B cell (primary cell): ENCODE data around the gene MTHFSD. TPM values are rescaled to one million over a fixed set of nuclear protein-coding genes. Genes with fewer than 3 reads are reported as not detected.
A peak's percentile ranks its signal among the peaks of the same experiment; 100 is the strongest.

ENCODE experiments used
- ATAC-seq: fragments of 200-7000 bp; cut with Tn5 transposase; one replicate; pipeline ENCODE4 v1.10.0; 2021; ENCODE audit warnings: low read depth, mild to moderate bottlenecking, moderate number of reproducible peaks, moderate library complexity
- CTCF ChIA-PET: fragments of 350-600 bp; sonication (Branson Sonifier 250); formaldehyde crosslinking; loops from one replicate; lab custom pipeline; 2021; ENCODE audit warnings: antibody characterized with exemption, inconsistent platforms; lab: Charles Lee
- POLR2A ChIA-PET: fragments of 350-600 bp; sonication (Branson Sonifier 250); formaldehyde crosslinking; loops from one replicate; lab custom pipeline; 2021; ENCODE audit warnings: antibody characterized with exemption; lab: Charles Lee
- DNase-seq: peaks from one replicate; pipeline ENCODE4 v3.0.0; 2013
- H2AFZ ChIP-seq: 2 replicates; pipeline ENCODE4 v1.6.1; 2012; ENCODE audit warnings: mild to moderate bottlenecking, low read depth, low read length; ENCODE audit not compliant: insufficient read depth, poor library complexity, severe bottlenecking
- H3K27ac ChIP-seq, 2 donors: 1 replicate in 1 of 2; 2 replicates in 1 of 2; pipeline ENCODE4 v1.5.1; 2012 to 2013; ENCODE audit warnings: low read length in 2 of 2, mild to moderate bottlenecking in 2 of 2, moderate library complexity in 1 of 2
- H3K27me3 ChIP-seq, 4 experiments: fragments of 200-600 bp in 1 of 4; sonication (generic) in 1 of 4; replicated peaks in 1 of 4; 1 replicate in 2 of 4; 2 replicates in 2 of 4; pipeline versions ENCODE4 v1.6.1 to v1.7.0; 2013 to 2016; ENCODE audit warnings: low read length in 3 of 4, mild to moderate bottlenecking in 2 of 4, mixed read lengths in 1 of 4, moderate library complexity in 1 of 4; ENCODE audit not compliant: insufficient read depth in 4 of 4, control insufficient read depth in 3 of 4; ENCODE audit errors: control extremely low read depth in 1 of 4
- H3K36me3 ChIP-seq, 2 experiments: replicated peaks in 1 of 2; 1 replicate in 1 of 2; 2 replicates in 1 of 2; pipeline versions ENCODE4 v1.6.1 to v1.7.1; 2013; ENCODE audit warnings: low read length in 1 of 2; ENCODE audit not compliant: insufficient read depth in 2 of 2, control insufficient read depth in 1 of 2; ENCODE audit errors: control extremely low read depth in 1 of 2, extremely low read depth in 1 of 2
- H3K4me1 ChIP-seq, 2 donors: fragments of 200-600 bp in 1 of 2; sonication (generic) in 1 of 2; 1 replicate in 1 of 2; 2 replicates in 1 of 2; pipeline versions ENCODE4 v1.5.1 to v1.6.1; 2013 to 2017; ENCODE audit warnings: low read length in 2 of 2; ENCODE audit not compliant: control insufficient read depth in 2 of 2, insufficient read depth in 2 of 2
- H3K4me2 ChIP-seq: replicated peaks from 2 replicates; pipeline ENCODE3; 2012; ENCODE audit warnings: mild to moderate bottlenecking, low read depth, low read length; ENCODE audit not compliant: poor library complexity, severe bottlenecking
- H3K4me3 ChIP-seq, 5 experiments: fragments of 200-600 bp in 1 of 5; sonication (generic) in 1 of 5; 1 replicate in 3 of 5; 2 replicates in 2 of 5; pipeline versions ENCODE4 v1.5.1 to v1.7.0; 2011 to 2016; ENCODE audit warnings: low read length in 4 of 5, mild to moderate bottlenecking in 4 of 5, low read depth in 2 of 5, control low read depth in 1 of 5, moderate library complexity in 1 of 5; ENCODE audit not compliant: insufficient read depth in 1 of 5; ENCODE audit errors: control extremely low read depth in 1 of 5, extremely low read depth in 1 of 5
- H3K79me2 ChIP-seq: fragments of 200-600 bp; sonication (generic); one replicate; pipeline ENCODE4 v1.6.0; 2016; ENCODE audit warnings: low read length; ENCODE audit not compliant: control insufficient read depth, insufficient read depth
- H3K9ac ChIP-seq: fragments of 200-600 bp; sonication (generic); 2 replicates; pipeline ENCODE4 v1.6.1; 2017; ENCODE audit warnings: mild to moderate bottlenecking, low read length, moderate library complexity
- H3K9me3 ChIP-seq, 3 donors: one replicate each; pipeline versions ENCODE4 v1.6.1 to v1.7.1; 2013; ENCODE audit warnings: low read length in 2 of 3; ENCODE audit not compliant: control insufficient read depth in 2 of 3, insufficient read depth in 1 of 3; ENCODE audit errors: control extremely low read depth in 1 of 3
- H4K20me1 ChIP-seq: 2 replicates; pipeline ENCODE4 v1.6.0; 2012; ENCODE audit warnings: mild to moderate bottlenecking, low read length; ENCODE audit not compliant: insufficient read depth, control insufficient read depth, poor library complexity, severe bottlenecking
- H3K27ac Mint-ChIP-seq: one replicate; pipeline ENCODE4 v1.8.0; 2021; ENCODE audit warnings: mixed read lengths
- H3K27me3 Mint-ChIP-seq: one replicate; pipeline ENCODE4 v1.8.0; 2021; ENCODE audit warnings: mixed read lengths
- H3K4me1 Mint-ChIP-seq: one replicate; pipeline ENCODE4 v1.8.0; 2021; ENCODE audit warnings: mixed read lengths
- H3K4me3 Mint-ChIP-seq: one replicate; pipeline ENCODE4 v1.8.0; 2021; ENCODE audit warnings: mixed read lengths
- H3K9me3 Mint-ChIP-seq: one replicate; pipeline ENCODE4 v1.8.0; 2022; ENCODE audit warnings: mixed read lengths; ENCODE audit not compliant: insufficient read depth
- CTCF ChIP-seq: fragments of 200-600 bp; IDR thresholded peaks from one replicate; pipeline ENCODE4 v1.8.0; 2022; ENCODE audit warnings: antibody characterized with exemption, mild to moderate bottlenecking
- EZH2 ChIP-seq: IDR thresholded peaks from 2 replicates; pipeline ENCODE4 v1.6.1; 2012; ENCODE audit warnings: borderline replicate concordance, low read depth, mild to moderate bottlenecking, moderate library complexity, low read length; ENCODE audit not compliant: insufficient read depth, poor library complexity, severe bottlenecking
- WGBS: methylation state at CpG from one replicate; pipeline ENCODE4 v1.1.5; 2013; ENCODE audit warnings: missing lambda C conversion rate; ENCODE audit not compliant: insufficient coverage; 5-methylcytosine and 5-hydroxymethylcytosine counted together
- intact Hi-C: fragments of 100-400 bp; cut with micrococcal nuclease; formaldehyde crosslinking; loops from one replicate; pipeline ENCODE4 v1.10.0; 2022
- polyA plus RNA-seq: library from polyadenylated mRNA; depleted of rRNA; stranded (reverse); fragments of >200 nt; gene quantifications from 2 replicates; pipeline ENCODE4 v1.2.3, GENCODE V29; 2012
- total RNA-seq, 2 donors: library from RNA; stranded (reverse); fragments of 120-200 nt in 1 of 2; gene quantifications; 1 replicate in 1 of 2; 2 replicates in 1 of 2; pipeline versions ENCODE4 v1.2.3 to v1.2.4, GENCODE V29; 2013 to 2022

Gene MTHFSD
- total and polyA plus RNA-seq, 2 donors (not counting 1 experiment from before 2014, with no cell fraction given), result 21.5 to 42.0 TPM

- intact Hi-C loops, result no loop called here
- ATAC-seq, result peak; percentile 39
- H3K27ac Mint-ChIP-seq, result no peak overlapping the region
Measured at GRCh38 chr16:86517652-86518258, 37.3 kb downstream of the MTHFSD start.

More at GRCh38 chr16:86517652-86518258, 37.3 kb downstream of the MTHFSD start:
- H3K27me3 Mint-ChIP-seq, result peaks cover 68% of the 10 kb centered on the region
- Histone ChIP-seq H3K79me2 (no peaks in the 10 kb centered on the region), H3K4me2 (no peak overlapping the region), H2AFZ (no peak overlapping the region), H3K9me3 (peaks cover 0 to 16% (median 1%) of the 10 kb centered on the region in 3 donors), H3K27me3 (peaks cover 0 to 85% (median 46%) of the 10 kb centered on the region in 4 experiments), H3K9ac (no peak overlapping the region), H3K36me3 (no peaks in the 10 kb centered on the region), H3K4me3 (no peak overlapping the region), H4K20me1 (no peaks in the 10 kb centered on the region), H3K27ac (no peak overlapping the region), H3K4me1 (peaks cover 7 to 14% of the 10 kb centered on the region in 2 donors)
- no peak for TF ChIP-seq CTCF
- no peak for TF ChIP-seq EZH2
- CTCF ChIA-PET, result interaction anchor here (0.8 to 5.9 kb wide), 7 partner anchors 9 to 1391 kb away, joined by 3 to 59 read pairs (median 4); no protein-coding TSS in a partner anchor
- H3K4me3 Mint-ChIP-seq, result no peak overlapping the region
- POLR2A ChIA-PET, result no interaction called here
- 22% methylated on average over 17 of the region's 17 CpGs for WGBS
- peaks cover 8% of the 10 kb centered on the region for H3K4me1 Mint-ChIP-seq
- no peak for DNase-seq
- H3K9me3 Mint-ChIP-seq, result no peaks in the 10 kb centered on the region
